ENCODE data around the gene CCK. TPM values are rescaled to one million over a fixed set of nuclear protein-coding genes. Genes with fewer than 3 reads are reported as not detected.

CCK gene
- total RNA-seq, 4 donors from 2014 or later, result 0.93 to 13.6 (median 4.5) TPM

- Histone ChIP-seq H3K27me3 (no peaks in the 10 kb centered on the region), H3K4me1 (peaks cover 0 to 20% (median 0%) of the 10 kb centered on the region in 3 donors), H3K27ac (peak overlapping the region in 2 of 4 donors; percentile 43 to 59), H3K4me3 (no peak overlapping the region), H3K36me3 (peaks cover 0 to 48% of the 10 kb centered on the region in 2 donors), H3K9me3 (no peaks in the 10 kb centered on the region)
- 54 to 60% methylated on average over 11 to 12 of the region's 12 CpGs for WGBS, 2 donors (ENCODE audit: low coverage in 1 of 2)
- no peak for ATAC-seq
- TF ChIP-seq POLR2AphosphoS5 (IDR thresholded peaks at IDR 0.05) (no peak), POLR2A (IDR thresholded peaks at IDR 0.05) (no peak)
Measured at GRCh38 chr3:42224658-42225421, 41.1 kb downstream of the CCK start.

- Histone ChIP-seq H3K9me3 (no peaks in the 10 kb centered on the region), H3K4me3 (no peak overlapping the region), H3K27me3 (no peaks in the 10 kb centered on the region), H3K4me1 (peaks cover 0 to 16% (median 0%) of the 10 kb centered on the region in 3 donors), H3K36me3 (peaks cover 0 to 55% of the 10 kb centered on the region in 2 donors), H3K27ac (peak overlapping the region in 2 of 4 donors; percentile 43 to 59)
- 77 to 93% methylated on average over 5 to 9 of the region's 9 CpGs for WGBS, 2 donors (ENCODE audit: low coverage in 1 of 2)
- no peak for ATAC-seq
- TF ChIP-seq CTCF (IDR thresholded peaks at IDR 0.05) (no peak), EP300 (IDR thresholded peaks at IDR 0.05) (no peak), POLR2A (IDR thresholded peaks at IDR 0.05) (no peak), POLR2AphosphoS5 (IDR thresholded peaks at IDR 0.05) (no peak)
Measured at GRCh38 chr3:42224178-42224577, 41.8 kb downstream of the CCK start.

GRCh38 chr3:42222942-42223693 is 42.9 kb downstream of the CCK start:
- H3K4me3 ChIP-seq, result no peak overlapping the region
- peaks cover 0 to 16% (median 0%) of the 10 kb centered on the region in 3 donors for H3K4me1 ChIP-seq
- H3K27ac ChIP-seq, result peak overlapping the region in 2 of 4 donors; percentile 43 to 59
- H3K36me3 ChIP-seq, result peaks cover 0 to 66% of the 10 kb centered on the region in 2 donors
- H3K27me3 ChIP-seq, result no peaks in the 10 kb centered on the region
- no peaks in the 10 kb centered on the region for H3K9me3 ChIP-seq
- no peak for ATAC-seq
- TF ChIP-seq POLR2AphosphoS5 (IDR thresholded peaks at IDR 0.05), result no peak
- TF ChIP-seq CTCF (IDR thresholded peaks at IDR 0.05), result no peak
- no peak for TF ChIP-seq EP300 (IDR thresholded peaks at IDR 0.05)
- TF ChIP-seq POLR2A (IDR thresholded peaks at IDR 0.05), result no peak
- WGBS, 2 donors (ENCODE audit: low coverage in 1 of 2), result 94 to 100% methylated on average over 1 to 11 of the region's 31 CpGs

- WGBS, 2 donors (ENCODE audit: low coverage in 1 of 2), result 50 to 67% methylated on average over 1 to 7 of the region's 17 CpGs
- Histone ChIP-seq H3K4me3 (no peak overlapping the region), H3K4me1 (peaks cover 0 to 19% (median 0%) of the 10 kb centered on the region in 3 donors), H3K36me3 (peaks cover 0 to 87% of the 10 kb centered on the region in 2 donors), H3K9me3 (no peaks in the 10 kb centered on the region), H3K27me3 (no peaks in the 10 kb centered on the region), H3K27ac (no peak overlapping the region)
- ATAC-seq, result no peak
- TF ChIP-seq POLR2A (IDR thresholded peaks at IDR 0.05) (no peak), CTCF (IDR thresholded peaks at IDR 0.05) (no peak), POLR2AphosphoS5 (IDR thresholded peaks at IDR 0.05) (no peak), EP300 (IDR thresholded peaks at IDR 0.05) (no peak)
Measured at GRCh38 chr3:42220436-42221121, 45.4 kb downstream of the CCK start.

GRCh38 chr3:42216931-42217333 is 49.1 kb downstream of the CCK start:
- no peak for ATAC-seq
- Histone ChIP-seq H3K4me1 (peaks cover 0 to 19% (median 0%) of the 10 kb centered on the region in 3 donors), H3K9me3 (no peaks in the 10 kb centered on the region), H3K4me3 (no peak overlapping the region), H3K36me3 (peaks cover 0 to 85% of the 10 kb centered on the region in 2 donors), H3K27me3 (no peaks in the 10 kb centered on the region), H3K27ac (no peak overlapping the region)
- no peak for TF ChIP-seq EP300 (IDR thresholded peaks at IDR 0.05)
- no peak for TF ChIP-seq POLR2A (IDR thresholded peaks at IDR 0.05)
- no peak for TF ChIP-seq POLR2AphosphoS5 (IDR thresholded peaks at IDR 0.05)
- no peak for TF ChIP-seq CTCF (IDR thresholded peaks at IDR 0.05)
- WGBS, 2 donors (ENCODE audit: low coverage in 1 of 2), result 66 to 74% methylated on average over 2 to 4 of the region's 5 CpGs

Measured in gastroesophageal sphincter (tissue), 4 donors.